Astrocyte (in vitro differentiated cells and primary cell): Measurements from ENCODE around the gene NFU1. TPM values are rescaled to one million over a fixed set of nuclear protein-coding genes. Genes with fewer than 3 reads are reported as not detected.

Source experiments
- DNase-seq: peaks from one replicate; pipeline ENCODE4 v3.0.0-alpha.2; 2010; ENCODE audit warnings: low read depth
- FAIRE-seq: peaks from 2 replicates; lab custom pipeline; 2011; peaks lifted over from hg19 to GRCh38; lab: Jason Lieb, UNC
- H2AFZ ChIP-seq: 2 replicates; pipeline ENCODE4 v1.6.0; 2012; ENCODE audit warnings: low read depth, low read length, inconsistent platforms
- H3K27ac ChIP-seq: 2 replicates; pipeline ENCODE4 v1.5.1; 2011; ENCODE audit warnings: low read depth, low read length, inconsistent platforms
- H3K27me3 ChIP-seq: 2 replicates; pipeline ENCODE4 v1.6.0; 2011; ENCODE audit warnings: low read length, inconsistent platforms; ENCODE audit not compliant: insufficient read depth
- H3K36me3 ChIP-seq: 2 replicates; pipeline ENCODE4 v1.5.1; 2011; ENCODE audit warnings: low read length, inconsistent platforms; ENCODE audit not compliant: insufficient read depth
- H3K4me1 ChIP-seq: 2 replicates; pipeline ENCODE4 v1.5.1; 2011; ENCODE audit warnings: low read length, inconsistent platforms; ENCODE audit not compliant: insufficient read depth
- H3K4me2 ChIP-seq: 2 replicates; pipeline ENCODE4 v1.6.0; 2012; ENCODE audit warnings: low read length, inconsistent platforms
- H3K4me3 ChIP-seq: 2 replicates; pipeline ENCODE4 v1.5.1; 2011; ENCODE audit warnings: low read depth, mild to moderate bottlenecking, low read length, inconsistent platforms; ENCODE audit not compliant: insufficient read depth
- H3K79me2 ChIP-seq: 2 replicates; pipeline ENCODE4 v1.6.0; 2012; ENCODE audit warnings: mild to moderate bottlenecking, low read length, inconsistent platforms; ENCODE audit not compliant: insufficient read depth
- H3K9ac ChIP-seq: 2 replicates; pipeline ENCODE4 v1.6.0; 2012; ENCODE audit warnings: mild to moderate bottlenecking, low read length, inconsistent platforms
- H3K9me3 ChIP-seq: 2 replicates; pipeline ENCODE4 v1.5.1; 2012; ENCODE audit warnings: low read depth, mild to moderate bottlenecking, low read length, inconsistent platforms; ENCODE audit not compliant: insufficient read depth
- H4K20me1 ChIP-seq: 2 replicates; pipeline ENCODE4 v1.6.0; 2012; ENCODE audit warnings: low read length, inconsistent platforms; ENCODE audit not compliant: insufficient read depth
- H3K27ac Mint-ChIP-seq: one replicate; pipeline ENCODE4 v1.8.0; 2021; ENCODE audit warnings: mild to moderate bottlenecking, mixed read lengths; ENCODE audit not compliant: unreplicated experiment
- H3K27me3 Mint-ChIP-seq: one replicate; pipeline ENCODE4 v1.8.0; 2021; ENCODE audit warnings: low read depth, mixed read lengths; ENCODE audit not compliant: unreplicated experiment
- H3K36me3 Mint-ChIP-seq: one replicate; pipeline ENCODE4 v1.8.0; 2021; ENCODE audit warnings: low read depth, mixed read lengths; ENCODE audit not compliant: unreplicated experiment
- H3K4me1 Mint-ChIP-seq: one replicate; pipeline ENCODE4 v1.8.0; 2021; ENCODE audit warnings: low read depth, mixed read lengths; ENCODE audit not compliant: unreplicated experiment
- H3K4me3 Mint-ChIP-seq: one replicate; pipeline ENCODE4 v1.8.0; 2021; ENCODE audit warnings: mild to moderate bottlenecking, moderate library complexity, mixed read lengths; ENCODE audit not compliant: unreplicated experiment
- H3K9me3 Mint-ChIP-seq: one replicate; pipeline ENCODE4 v1.8.0; 2021; ENCODE audit warnings: mild to moderate bottlenecking, mixed read lengths; ENCODE audit not compliant: unreplicated experiment
- EZH2 ChIP-seq: IDR thresholded peaks from 2 replicates; pipeline ENCODE4 v1.6.1; 2012; ENCODE audit warnings: mild to moderate bottlenecking, low read length, inconsistent platforms; ENCODE audit not compliant: insufficient read depth
- total RNA-seq: library from RNA; stranded (reverse); gene quantifications from 2 replicates; pipeline ENCODE4 v1.2.1, GENCODE V29; 2021
- TF ChIP-seq, protein P1 (sequence below): IDR thresholded peaks from 2 replicates; pipeline ENCODE4 v1.5.1; 2011; ENCODE audit warnings: low read depth, mild to moderate bottlenecking, inconsistent platforms, low read length, moderate library complexity; ENCODE audit not compliant: insufficient read depth

Gene NFU1
- total RNA-seq, 1 donor from 2014 or later, result 46.6 TPM

- no peak for DNase-seq
- no peak overlapping the region for H3K4me3 Mint-ChIP-seq
- H3K27me3 ChIP-seq, result no peaks in the 10 kb centered on the region
Measured at GRCh38 chr2:69477627-69478026, 40.4 kb upstream of the NFU1 start.

GRCh38 chr2:69474688-69475087 is 37.5 kb upstream of the NFU1 start:
- Histone ChIP-seq H3K4me1 (no peaks in the 10 kb centered on the region), H3K36me3 (peaks cover 9% of the 10 kb centered on the region), H4K20me1 (no peaks in the 10 kb centered on the region), H3K4me2 (no peak overlapping the region), H2AFZ (no peak overlapping the region), H3K27ac (no peak overlapping the region), H3K9ac (no peak overlapping the region), H3K79me2 (no peaks in the 10 kb centered on the region), H3K4me3 (no peak overlapping the region), H3K9me3 (no peaks in the 10 kb centered on the region), H3K27me3 (no peaks in the 10 kb centered on the region)
- DNase-seq, result no peak
- H3K9me3 Mint-ChIP-seq, result peaks cover 2% of the 10 kb centered on the region
- H3K27me3 Mint-ChIP-seq, result no peaks in the 10 kb centered on the region
- H3K27ac Mint-ChIP-seq, result no peak overlapping the region
- H3K36me3 Mint-ChIP-seq, result peaks cover 28% of the 10 kb centered on the region
- TF ChIP-seq, protein P1, sequence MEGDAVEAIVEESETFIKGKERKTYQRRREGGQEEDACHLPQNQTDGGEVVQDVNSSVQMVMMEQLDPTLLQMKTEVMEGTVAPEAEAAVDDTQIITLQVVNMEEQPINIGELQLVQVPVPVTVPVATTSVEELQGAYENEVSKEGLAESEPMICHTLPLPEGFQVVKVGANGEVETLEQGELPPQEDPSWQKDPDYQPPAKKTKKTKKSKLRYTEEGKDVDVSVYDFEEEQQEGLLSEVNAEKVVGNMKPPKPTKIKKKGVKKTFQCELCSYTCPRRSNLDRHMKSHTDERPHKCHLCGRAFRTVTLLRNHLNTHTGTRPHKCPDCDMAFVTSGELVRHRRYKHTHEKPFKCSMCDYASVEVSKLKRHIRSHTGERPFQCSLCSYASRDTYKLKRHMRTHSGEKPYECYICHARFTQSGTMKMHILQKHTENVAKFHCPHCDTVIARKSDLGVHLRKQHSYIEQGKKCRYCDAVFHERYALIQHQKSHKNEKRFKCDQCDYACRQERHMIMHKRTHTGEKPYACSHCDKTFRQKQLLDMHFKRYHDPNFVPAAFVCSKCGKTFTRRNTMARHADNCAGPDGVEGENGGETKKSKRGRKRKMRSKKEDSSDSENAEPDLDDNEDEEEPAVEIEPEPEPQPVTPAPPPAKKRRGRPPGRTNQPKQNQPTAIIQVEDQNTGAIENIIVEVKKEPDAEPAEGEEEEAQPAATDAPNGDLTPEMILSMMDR, result no peak
- no peak for TF ChIP-seq EZH2
- H3K4me3 Mint-ChIP-seq, result no peak overlapping the region
- no peak for FAIRE-seq
- H3K4me1 Mint-ChIP-seq, result peaks cover 5% of the 10 kb centered on the region

More at GRCh38 chr2:69477627-69478026, 40.4 kb upstream of the NFU1 start:
- Histone ChIP-seq H3K9me3 (no peaks in the 10 kb centered on the region), H3K4me2 (no peak overlapping the region), H3K9ac (no peak overlapping the region), H3K36me3 (peaks cover 9% of the 10 kb centered on the region), H3K27ac (no peak overlapping the region), H4K20me1 (no peaks in the 10 kb centered on the region), H3K79me2 (no peaks in the 10 kb centered on the region), H3K4me3 (no peak overlapping the region), H2AFZ (no peak overlapping the region), H3K4me1 (no peaks in the 10 kb centered on the region)
- Mint-ChIP-seq H3K36me3 (peaks cover 31% of the 10 kb centered on the region), H3K4me1 (peaks cover 5% of the 10 kb centered on the region), H3K27ac (no peak overlapping the region), H3K27me3 (no peaks in the 10 kb centered on the region), H3K9me3 (no peaks in the 10 kb centered on the region)
- no peak for TF ChIP-seq EZH2
- TF ChIP-seq, protein P1, result no peak
- no peak for FAIRE-seq

DNA sequence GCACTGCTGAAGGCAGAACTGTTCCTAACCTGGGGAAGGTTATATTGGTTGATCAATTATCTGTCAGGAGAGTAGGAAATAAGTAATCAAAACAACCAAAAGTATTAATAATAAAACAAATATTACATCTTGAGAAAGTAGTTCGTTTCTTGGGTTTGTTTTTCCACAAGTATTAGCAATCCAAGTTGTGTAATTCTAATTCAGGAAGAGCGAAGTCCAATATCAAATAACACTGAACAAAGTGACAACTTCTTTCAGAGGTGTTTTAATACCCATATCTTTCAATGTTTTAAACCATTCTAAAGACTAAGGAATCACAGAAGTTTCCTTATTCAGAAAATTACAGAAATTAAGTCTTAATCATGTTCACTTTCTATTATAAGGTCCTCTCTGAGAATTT is 34.6 kb upstream of the NFU1 start:
- Mint-ChIP-seq H3K36me3 (peaks cover 21% of the 10 kb centered on the region), H3K9me3 (peaks cover 2% of the 10 kb centered on the region), H3K4me3 (no peak overlapping the region), H3K27me3 (no peaks in the 10 kb centered on the region), H3K27ac (no peak overlapping the region), H3K4me1 (peaks cover 9% of the 10 kb centered on the region)
- no peak overlapping the region for H3K9ac ChIP-seq
- H3K4me1 ChIP-seq, result no peaks in the 10 kb centered on the region
- no peaks in the 10 kb centered on the region for H3K27me3 ChIP-seq
- no peaks in the 10 kb centered on the region for H4K20me1 ChIP-seq
- H2AFZ ChIP-seq, result no peak overlapping the region
- H3K27ac ChIP-seq, result no peak overlapping the region
- H3K4me3 ChIP-seq, result no peak overlapping the region
- TF ChIP-seq, protein P1, result no peak
- TF ChIP-seq EZH2, result no peak
- H3K79me2 ChIP-seq, result no peaks in the 10 kb centered on the region
- H3K4me2 ChIP-seq, result no peak overlapping the region
- no peaks in the 10 kb centered on the region for H3K9me3 ChIP-seq
- DNase-seq (no peak), FAIRE-seq (no peak)
- peaks cover 3% of the 10 kb centered on the region for H3K36me3 ChIP-seq
